NCI-H146 (cell line): Measurements from ENCODE around the gene SDK2.
A peak's percentile ranks its signal among the peaks of the same experiment; 100 is the strongest.

Source experiments
- DNase-seq: peaks from one replicate; lab custom pipeline; 2025; lab: John Stamatoyannopoulos, UW

Gene SDK2

DNA sequence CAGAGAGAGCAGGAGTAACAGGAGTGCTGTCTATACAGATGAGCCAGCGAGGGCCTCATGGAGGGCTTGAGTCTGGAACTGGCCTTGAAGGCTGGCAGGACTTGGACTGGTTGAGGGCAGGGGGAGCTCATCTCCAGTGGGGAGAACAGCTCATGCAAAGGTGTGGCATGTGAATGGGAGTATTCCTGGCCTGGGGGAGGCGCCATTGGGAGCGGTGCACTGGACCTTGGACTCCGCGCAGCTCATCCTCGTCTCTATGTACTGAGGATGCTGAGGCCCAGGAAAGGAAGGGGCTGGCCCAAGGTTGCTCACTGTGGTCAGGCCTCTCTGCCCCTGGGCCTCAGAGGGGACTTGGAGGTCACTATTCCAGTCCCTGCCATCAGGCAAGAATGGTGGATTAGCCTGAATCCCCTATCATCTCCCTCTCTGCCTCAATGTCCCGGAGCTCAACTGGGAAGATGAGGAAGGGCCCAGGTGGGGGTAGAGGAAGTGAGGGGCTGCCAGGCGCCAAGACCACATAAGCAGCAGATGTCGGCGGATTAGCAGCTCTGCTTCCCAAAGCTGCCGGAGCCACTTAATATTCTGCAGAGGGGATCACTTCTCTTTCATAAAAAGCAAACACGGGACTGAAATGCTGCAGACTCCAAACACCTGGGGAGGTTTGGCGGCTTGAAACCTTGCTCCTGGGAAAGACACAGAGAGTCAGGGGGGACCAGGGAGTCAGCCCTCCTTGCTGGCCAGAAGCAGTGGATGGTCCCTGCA, 88.9 kb downstream of the SDK2 start:
- DNase-seq, result no peak

DNA sequence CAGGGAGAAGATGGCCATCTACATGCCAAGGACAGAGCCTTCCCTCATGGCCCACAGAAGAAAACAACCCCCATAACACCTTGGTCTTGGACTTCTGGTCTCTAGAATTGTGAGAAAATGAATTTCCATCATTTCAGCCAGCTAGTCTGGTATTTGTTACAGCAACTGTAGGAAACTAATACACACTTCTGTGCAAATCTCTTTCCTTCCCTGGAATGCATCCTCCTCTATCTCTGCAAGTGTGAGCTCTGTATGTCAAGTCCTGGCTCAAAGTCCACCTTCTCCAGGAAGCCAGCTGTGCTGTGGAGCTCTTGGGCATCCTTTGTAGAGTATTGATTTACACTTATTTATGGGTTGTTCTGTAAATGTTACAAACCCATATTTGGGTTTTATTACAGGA, 89.7 kb downstream of the SDK2 start:
- DNase-seq, result no peak

DNA sequence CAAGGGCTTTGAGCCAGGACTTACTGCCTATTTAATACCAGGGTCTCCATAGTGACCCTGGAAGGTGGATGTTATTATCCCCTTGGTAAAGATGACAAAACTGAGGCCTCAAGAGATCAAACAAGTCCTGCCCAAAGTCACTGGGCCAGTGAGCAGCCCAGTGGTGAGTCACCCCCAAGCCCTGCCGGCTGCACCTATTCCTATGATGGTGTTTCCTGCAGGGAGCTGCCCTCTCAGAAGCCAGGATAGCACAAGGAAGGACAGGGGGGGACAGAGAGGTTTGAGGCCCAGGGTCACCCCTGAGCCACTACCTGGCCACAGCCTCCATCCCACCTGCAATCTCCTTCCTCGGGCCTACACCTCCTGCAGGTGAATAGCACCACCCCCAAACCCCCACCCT, 90.9 kb downstream of the SDK2 start:
- no peak for DNase-seq

- DNase-seq, result no peak
Measured at GRCh38 chr17:73552300-73553048, 91.8 kb downstream of the SDK2 start.

GRCh38 chr17:73551759-73552158, 92.5 kb downstream of the SDK2 start:
- no peak for DNase-seq

DNA sequence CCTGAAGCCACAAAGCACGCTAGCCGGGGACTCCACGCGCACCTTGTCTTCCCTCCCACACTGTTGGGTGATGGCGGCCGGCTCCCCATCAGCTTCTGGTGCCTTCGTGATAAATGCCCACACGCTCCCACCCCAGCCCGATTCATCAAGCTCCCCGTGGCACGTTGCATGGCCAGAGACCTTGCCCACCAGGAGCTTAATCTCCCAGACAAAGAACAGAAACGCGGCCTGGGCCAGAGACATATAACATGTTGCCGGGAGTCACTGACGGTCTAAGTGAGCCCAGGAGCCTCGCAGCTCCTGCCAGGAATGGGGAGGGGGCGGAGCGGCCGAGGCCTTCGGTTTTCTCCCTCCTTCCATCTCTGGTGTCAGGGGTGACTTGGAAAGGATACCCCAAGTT, 93.1 kb downstream of the SDK2 start:
- DNase-seq, result no peak

- DNase-seq, result no peak
Measured at GRCh38 chr17:73550556-73550955, 93.7 kb downstream of the SDK2 start.

- peak; percentile 24 for DNase-seq
Measured at GRCh38 chr17:73549841-73550430, 94.3 kb downstream of the SDK2 start.

- no peak for DNase-seq
Measured at GRCh38 chr17:73548620-73549311, 95.5 kb downstream of the SDK2 start.

DNA sequence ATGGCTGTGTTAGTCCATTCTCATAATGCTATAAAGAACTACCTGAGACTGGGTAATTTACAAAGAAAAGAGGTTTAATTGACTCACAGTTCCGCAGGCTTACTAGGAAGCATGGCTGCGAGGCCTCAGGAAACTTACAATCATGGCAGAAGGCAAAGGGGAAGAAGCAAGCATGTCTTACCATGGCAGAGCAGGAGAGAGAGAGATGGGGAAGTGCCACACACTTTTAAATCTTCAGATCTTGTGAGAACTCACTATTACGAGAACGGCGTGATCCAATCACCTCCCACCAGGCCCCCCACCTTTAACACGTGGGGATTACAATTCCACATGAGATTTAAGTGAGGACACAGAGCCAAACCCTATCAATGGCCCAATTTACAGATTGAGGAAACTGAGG, 96.5 kb downstream of the SDK2 start:
- DNase-seq, result no peak

DNA sequence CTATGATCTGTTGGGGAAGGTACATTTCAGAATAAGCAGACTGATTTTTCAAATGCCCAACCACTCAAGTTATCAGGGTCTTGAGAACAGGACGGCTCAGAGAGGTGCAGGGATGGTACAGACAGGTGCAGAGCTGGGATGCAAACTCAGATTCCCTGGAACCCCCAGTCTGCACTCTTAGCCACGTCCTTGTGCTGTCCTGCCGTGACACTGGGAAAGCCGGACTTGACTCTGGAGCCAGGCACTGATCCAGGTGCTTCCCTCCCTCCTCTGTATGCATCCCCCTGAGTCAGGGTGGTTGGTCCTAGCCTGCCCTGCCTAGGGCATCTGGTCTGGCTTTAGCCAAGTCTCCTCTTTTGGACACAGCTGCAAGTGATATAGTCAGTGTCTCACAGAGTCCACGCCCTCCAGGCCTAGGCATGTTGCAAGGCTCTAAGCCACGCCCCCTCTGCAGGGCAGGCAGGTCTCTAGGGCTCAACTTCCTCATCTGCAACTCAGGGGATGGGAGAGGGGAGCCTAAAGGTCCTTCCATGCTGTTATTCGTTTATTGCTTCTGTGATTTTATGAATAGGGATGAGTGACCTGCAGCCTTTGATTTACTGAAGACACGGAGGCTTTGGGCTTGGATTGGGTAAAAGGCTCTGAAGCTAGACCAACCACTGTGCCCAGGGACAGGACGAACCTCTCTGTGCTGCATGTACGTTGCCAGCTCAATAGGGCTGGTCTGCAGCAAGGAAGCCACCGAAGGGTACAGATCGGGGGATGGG, 97.3 kb downstream of the SDK2 start:
- peak; percentile 44 for DNase-seq

DNA sequence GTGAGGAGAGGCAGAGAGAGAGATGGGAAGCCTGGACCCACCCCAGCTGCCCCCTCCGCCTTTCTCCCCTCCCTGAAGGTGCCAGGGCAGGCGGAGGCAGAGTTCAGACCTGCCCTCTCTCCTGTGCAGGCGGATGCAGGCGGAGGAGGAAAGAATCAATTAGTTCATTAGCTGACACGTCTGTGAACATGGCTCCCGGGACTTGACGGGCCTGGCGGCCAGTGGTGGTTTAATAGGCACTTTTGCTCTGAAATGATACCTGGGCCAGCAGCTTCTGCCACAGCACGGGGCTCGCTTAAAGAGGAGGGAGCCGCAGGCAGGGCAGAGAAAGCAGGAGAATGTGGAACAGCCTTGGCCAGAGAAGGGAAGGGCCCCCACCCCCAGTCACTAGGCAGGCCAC, 98.1 kb downstream of the SDK2 start:
- no peak for DNase-seq

GRCh38 chr17:73545109-73546032, 98.9 kb downstream of the SDK2 start:
- DNase-seq, result no peak

GRCh38 chr17:73544333-73544732, 99.9 kb downstream of the SDK2 start:
- DNase-seq, result no peak

- DNase-seq, result no peak
Measured at GRCh38 chr17:73542323-73542722, 101.9 kb downstream of the SDK2 start.

DNA sequence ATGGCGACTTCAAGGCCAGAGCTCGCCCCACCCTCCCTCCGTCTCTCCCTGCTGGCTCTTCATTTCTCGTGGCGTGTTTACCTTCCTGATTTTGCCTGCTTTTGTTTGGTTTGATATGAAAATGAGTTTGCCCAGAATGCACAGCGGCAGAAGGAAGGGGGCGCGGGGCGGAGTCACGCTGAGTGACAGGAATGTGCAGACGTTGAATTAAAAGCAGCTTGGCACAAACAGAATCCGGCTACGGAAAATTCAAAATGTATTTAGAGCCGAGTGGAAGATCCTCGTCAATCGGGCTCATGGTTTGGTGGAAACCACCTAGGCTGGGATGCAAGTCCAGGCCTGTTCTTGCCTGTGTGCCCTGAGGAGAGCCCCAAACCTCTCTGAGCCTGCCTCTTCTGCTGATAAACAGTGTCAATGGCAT, 102.7 kb downstream of the SDK2 start:
- DNase-seq, result no peak

DNA sequence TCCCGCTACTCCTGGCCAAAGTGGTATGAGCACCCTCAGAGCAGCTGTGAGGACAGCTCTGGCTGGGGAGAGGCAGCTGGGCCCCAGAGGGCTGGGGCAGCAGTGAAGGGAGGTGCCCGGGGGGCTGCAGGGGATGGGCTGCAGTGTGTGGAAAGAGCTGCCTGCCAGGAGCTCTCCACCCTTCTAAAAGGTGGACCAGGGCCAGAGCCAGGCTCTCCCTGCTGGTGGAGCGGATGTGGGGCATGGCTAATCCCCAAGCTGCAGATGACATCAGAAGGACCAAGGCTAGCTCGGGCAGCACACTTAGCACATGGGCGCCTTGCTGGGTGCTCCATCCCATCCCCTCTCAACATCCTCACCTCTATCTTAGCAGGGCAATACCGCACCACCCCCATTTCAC, 103.1 kb downstream of the SDK2 start:
- no peak for DNase-seq

DNA sequence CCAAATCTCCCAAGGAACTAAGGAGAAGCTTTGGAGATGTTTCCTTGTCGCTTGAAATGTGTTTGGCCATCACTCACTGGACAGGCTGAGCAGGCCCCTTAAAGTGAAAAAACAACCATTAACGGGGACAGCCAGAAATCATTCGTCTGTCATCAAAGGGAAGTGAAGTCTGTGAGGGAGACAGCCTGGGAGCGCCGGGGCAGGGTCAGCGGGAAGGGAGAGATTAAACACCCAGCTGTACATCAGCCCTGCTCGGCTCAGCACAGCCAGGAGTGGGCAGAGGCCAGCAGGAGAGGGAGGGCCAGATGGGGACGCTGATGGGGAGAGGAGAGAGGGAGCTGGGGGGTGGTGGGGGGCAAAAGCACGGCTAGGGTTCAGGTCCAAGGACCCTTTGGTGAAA, 105.1 kb downstream of the SDK2 start:
- DNase-seq, result no peak

GRCh38 chr17:73538445-73538844, 105.8 kb downstream of the SDK2 start:
- no peak for DNase-seq

- no peak for DNase-seq
Measured at GRCh38 chr17:73536700-73537605, 107.3 kb downstream of the SDK2 start.
